ENCODE data around the gene CBX8. TPM values are rescaled to one million over a fixed set of nuclear protein-coding genes. Genes with fewer than 3 reads are reported as not detected.

The CBX8 gene
- total RNA-seq, 1 donor from 2014 or later: 8.6 TPM

GRCh38 chr17:79748295-79749099 lies 48.4 kb downstream of the CBX8 start:
- no peaks in the 10 kb centered on the region for H3K36me3 Mint-ChIP-seq (ENCODE audit: low read depth)
- intact Hi-C loops (cut with micrococcal nuclease): loop anchor here (5.0 to 10.0 kb wide), 3 partner anchors 54 to 246 kb away; no protein-coding TSS in a partner anchor
- H3K27me3 Mint-ChIP-seq (ENCODE audit: low read depth): peaks cover 38% of the 10 kb centered on the region
- no peak for DNase-seq (ENCODE audit: low spot score)
- H3K4me1 Mint-ChIP-seq (ENCODE audit: low read depth): peaks cover 16% of the 10 kb centered on the region
- no peaks in the 10 kb centered on the region for H3K9me3 Mint-ChIP-seq
- H3K4me3 Mint-ChIP-seq (ENCODE audit: low read depth): no peak overlapping the region
- H3K27ac Mint-ChIP-seq: no peak overlapping the region

GRCh38 chr17:79747508-79748294 lies 49.2 kb downstream of the CBX8 start:
- intact Hi-C loops (cut with micrococcal nuclease): loop anchor here (5.0 to 10.0 kb wide), 3 partner anchors 55 to 247 kb away; no protein-coding TSS in a partner anchor
- Mint-ChIP-seq H3K4me1 (ENCODE audit: low read depth) (peaks cover 16% of the 10 kb centered on the region), H3K9me3 (no peaks in the 10 kb centered on the region), H3K4me3 (ENCODE audit: low read depth) (no peak overlapping the region), H3K27me3 (ENCODE audit: low read depth) (peaks cover 41% of the 10 kb centered on the region), H3K36me3 (ENCODE audit: low read depth) (no peaks in the 10 kb centered on the region), H3K27ac (no peak overlapping the region)
- DNase-seq (ENCODE audit: low spot score): no peak

DNA sequence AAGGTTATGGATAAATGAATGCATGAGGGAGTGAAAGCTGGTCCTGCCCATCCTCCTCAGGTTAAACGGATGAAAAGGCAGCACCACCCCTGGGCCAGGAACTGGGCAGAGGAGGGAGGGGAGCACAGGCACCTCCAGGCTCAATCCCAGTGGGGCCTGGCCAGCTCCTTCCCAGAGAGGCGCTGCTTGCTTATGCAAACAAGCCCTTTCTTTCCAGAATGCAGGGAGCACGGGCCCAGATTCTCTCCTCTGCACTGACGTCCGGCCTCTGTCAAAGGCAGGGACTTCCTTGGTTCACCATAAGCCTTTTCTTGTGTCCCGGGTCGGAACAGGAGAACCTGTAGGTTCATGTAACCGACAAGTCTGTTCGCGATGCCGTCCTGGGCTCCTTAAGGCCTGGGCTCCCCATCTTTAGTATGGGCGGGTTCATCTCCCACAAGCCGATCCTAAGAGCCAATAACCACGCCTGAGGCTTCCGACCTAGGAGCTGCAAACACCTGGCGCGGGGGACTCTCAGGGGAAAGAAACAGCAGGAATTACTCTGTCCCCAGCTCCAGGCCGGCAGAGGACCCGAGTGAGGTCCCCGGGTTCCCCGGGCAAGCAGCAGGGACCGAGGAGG lies 49.9 kb downstream of the CBX8 start:
- Mint-ChIP-seq H3K27ac (no peak overlapping the region), H3K36me3 (ENCODE audit: low read depth) (no peaks in the 10 kb centered on the region), H3K27me3 (ENCODE audit: low read depth) (peaks cover 41% of the 10 kb centered on the region), H3K4me1 (ENCODE audit: low read depth) (peaks cover 16% of the 10 kb centered on the region), H3K4me3 (ENCODE audit: low read depth) (no peak overlapping the region), H3K9me3 (no peaks in the 10 kb centered on the region)
- no peak for DNase-seq (ENCODE audit: low spot score)
- intact Hi-C loops (cut with micrococcal nuclease): loop anchor here (5.0 to 10.0 kb wide), 3 partner anchors 55 to 248 kb away; no protein-coding TSS in a partner anchor

GRCh38 chr17:79745641-79746105 lies 51.2 kb downstream of the CBX8 start:
- Mint-ChIP-seq H3K27me3 (ENCODE audit: low read depth) (peaks cover 32% of the 10 kb centered on the region), H3K4me3 (ENCODE audit: low read depth) (no peak overlapping the region), H3K36me3 (ENCODE audit: low read depth) (no peaks in the 10 kb centered on the region), H3K4me1 (ENCODE audit: low read depth) (peaks cover 7% of the 10 kb centered on the region), H3K27ac (no peak overlapping the region), H3K9me3 (no peaks in the 10 kb centered on the region)
- no peak for DNase-seq (ENCODE audit: low spot score)
- intact Hi-C loops (cut with micrococcal nuclease): loop anchor here (5.0 to 10.0 kb wide), 3 partner anchors 57 to 249 kb away; no protein-coding TSS in a partner anchor

DNA sequence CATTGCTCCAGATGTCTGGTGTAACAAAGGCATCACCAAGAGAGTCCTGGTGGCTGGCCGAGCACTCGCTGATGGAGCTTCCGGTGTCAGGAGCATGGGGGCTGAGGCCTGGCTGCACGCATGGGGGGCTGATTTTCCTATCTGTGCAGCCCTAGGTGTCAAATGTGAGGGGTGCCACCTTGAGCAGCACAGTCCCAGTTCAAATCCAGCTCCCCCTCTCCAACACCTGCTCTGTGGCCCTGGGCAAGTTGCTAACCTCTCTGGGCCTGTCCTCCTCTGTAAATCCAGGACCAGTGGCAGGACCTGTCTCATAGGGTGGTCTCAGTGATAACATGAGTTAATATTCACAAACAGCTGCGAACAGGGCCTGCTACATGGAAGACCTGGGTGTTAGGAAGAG lies 53.3 kb downstream of the CBX8 start:
- intact Hi-C loops (cut with micrococcal nuclease): loop anchor here (10.0 kb wide), 1 partner anchor 251 kb away; no protein-coding TSS in a partner anchor
- Mint-ChIP-seq H3K36me3 (ENCODE audit: low read depth) (no peaks in the 10 kb centered on the region), H3K27me3 (ENCODE audit: low read depth) (peaks cover 38% of the 10 kb centered on the region), H3K4me1 (ENCODE audit: low read depth) (peaks cover 6% of the 10 kb centered on the region), H3K9me3 (no peaks in the 10 kb centered on the region), H3K27ac (no peak overlapping the region), H3K4me3 (ENCODE audit: low read depth) (no peak overlapping the region)
- DNase-seq (ENCODE audit: low spot score): no peak

DNA sequence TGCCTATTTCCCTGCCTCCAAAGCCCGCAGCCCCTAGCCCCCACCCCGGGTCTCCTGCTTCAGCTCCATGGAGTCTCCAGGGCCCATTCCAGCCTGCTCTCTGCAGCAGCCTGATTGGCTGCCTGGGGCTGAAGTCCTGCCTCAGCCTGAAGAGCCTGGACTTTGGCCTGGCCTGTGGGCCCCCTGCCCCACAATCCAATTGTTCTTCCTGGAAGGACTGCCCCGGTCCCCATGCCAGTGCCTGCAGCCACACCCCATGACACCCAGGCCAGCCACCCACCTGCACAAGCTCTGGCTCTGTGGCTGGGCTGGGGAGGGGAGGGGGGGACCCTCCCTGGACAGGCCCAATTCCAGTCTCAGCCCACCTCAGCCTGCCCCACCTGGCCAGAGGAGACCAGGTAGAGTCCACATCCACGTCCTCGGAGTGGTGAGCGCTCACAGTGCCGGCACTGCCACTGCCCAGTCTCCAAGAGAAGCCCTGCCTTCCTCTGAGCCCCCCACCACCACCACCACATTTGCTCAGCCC lies 53.9 kb downstream of the CBX8 start:
- Mint-ChIP-seq H3K4me1 (ENCODE audit: low read depth) (peaks cover 6% of the 10 kb centered on the region), H3K27ac (no peak overlapping the region), H3K4me3 (ENCODE audit: low read depth) (no peak overlapping the region), H3K27me3 (ENCODE audit: low read depth) (peaks cover 36% of the 10 kb centered on the region), H3K36me3 (ENCODE audit: low read depth) (no peaks in the 10 kb centered on the region), H3K9me3 (no peaks in the 10 kb centered on the region)
- intact Hi-C loops (cut with micrococcal nuclease): loop anchor here (10.0 kb wide), 1 partner anchor 252 kb away; no protein-coding TSS in a partner anchor
- no peak for DNase-seq (ENCODE audit: low spot score)

DNA sequence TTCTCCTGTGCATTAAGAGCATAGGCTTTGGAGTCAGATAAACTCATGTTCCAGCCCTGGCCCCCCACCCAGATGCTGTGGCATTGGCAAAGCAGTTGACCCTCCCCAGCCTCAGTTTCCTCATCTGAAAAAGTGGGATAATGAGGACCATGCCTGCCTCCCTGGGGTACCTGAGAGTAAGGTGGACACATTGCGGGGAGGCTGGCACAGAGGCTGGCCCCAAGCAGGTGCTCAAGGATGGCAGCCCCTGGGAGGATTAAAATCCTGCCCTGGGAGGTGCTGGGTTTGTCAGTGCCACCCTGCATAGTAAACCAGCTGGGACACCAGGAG lies 54.3 kb downstream of the CBX8 start:
- H3K4me3 Mint-ChIP-seq (ENCODE audit: low read depth): no peak overlapping the region
- H3K4me1 Mint-ChIP-seq (ENCODE audit: low read depth): peaks cover 2% of the 10 kb centered on the region
- no peak overlapping the region for H3K27ac Mint-ChIP-seq
- no peaks in the 10 kb centered on the region for H3K9me3 Mint-ChIP-seq
- peaks cover 32% of the 10 kb centered on the region for H3K27me3 Mint-ChIP-seq (ENCODE audit: low read depth)
- H3K36me3 Mint-ChIP-seq (ENCODE audit: low read depth): no peaks in the 10 kb centered on the region
- DNase-seq (ENCODE audit: low spot score): no peak
- intact Hi-C loops (cut with micrococcal nuclease): loop anchor here (10.0 kb wide), 1 partner anchor 252 kb away; no protein-coding TSS in a partner anchor

Other genes with a start within 250 kb of the CBX8 start
- gene RBFOX3, start 186.0 kb downstream of the CBX8 start, total RNA-seq: 0.07 TPM in 1 of 2 replicates, not detected in the other
- not detected in 2 replicates for gene ENPP7, start 66.1 kb downstream of the CBX8 start, total RNA-seq
- gene CBX2, start 18.9 kb downstream of the CBX8 start, total RNA-seq: 9.7 and 11.2 TPM in 2 replicates
- gene CBX4, start 42.4 kb upstream of the CBX8 start, total RNA-seq: 18.5 and 25.0 TPM in 2 replicates
- gene TBC1D16, start 238.8 kb upstream of the CBX8 start, total RNA-seq: 1.4 and 2.0 TPM in 2 replicates
- gene CCDC40, start 239.6 kb upstream of the CBX8 start, total RNA-seq: 0.18 TPM in 1 of 2 replicates, not detected in the other

Data from activated T-helper 2 cell treated with anti-CD3 and anti-CD28 coated beads, Interferon-gamma antibody, Interleukin-2, Interleukin-4, amounts not matched to agents 10 μg/mL and 5 μg/mL and 100 μg/mL, durations not matched to agents 14 hours and 24 hours and 36 hours (primary cell).